ENCODE data around the gene DNAJC30. TPM values are rescaled to one million over a fixed set of nuclear protein-coding genes. Genes with fewer than 3 reads are reported as not detected.

The DNAJC30 gene
- total RNA-seq, 1 donor from 2014 or later, result 1.6 TPM

- no peaks in the 10 kb centered on the region for H3K27me3 ChIP-seq (ENCODE audit: control insufficient read depth in 3 of 3, insufficient read depth in 3 of 3, low read length in 3 of 3)
- H3K9me3 ChIP-seq (ENCODE audit: control insufficient read depth in 3 of 3, low read length in 3 of 3), result no peaks in the 10 kb centered on the region
- H3K27ac ChIP-seq (ENCODE audit: low read depth, low read length), result no peak overlapping the region
Observed at GRCh38 chr7:73712773-73713172, 29.5 kb upstream of the DNAJC30 start.

DNA sequence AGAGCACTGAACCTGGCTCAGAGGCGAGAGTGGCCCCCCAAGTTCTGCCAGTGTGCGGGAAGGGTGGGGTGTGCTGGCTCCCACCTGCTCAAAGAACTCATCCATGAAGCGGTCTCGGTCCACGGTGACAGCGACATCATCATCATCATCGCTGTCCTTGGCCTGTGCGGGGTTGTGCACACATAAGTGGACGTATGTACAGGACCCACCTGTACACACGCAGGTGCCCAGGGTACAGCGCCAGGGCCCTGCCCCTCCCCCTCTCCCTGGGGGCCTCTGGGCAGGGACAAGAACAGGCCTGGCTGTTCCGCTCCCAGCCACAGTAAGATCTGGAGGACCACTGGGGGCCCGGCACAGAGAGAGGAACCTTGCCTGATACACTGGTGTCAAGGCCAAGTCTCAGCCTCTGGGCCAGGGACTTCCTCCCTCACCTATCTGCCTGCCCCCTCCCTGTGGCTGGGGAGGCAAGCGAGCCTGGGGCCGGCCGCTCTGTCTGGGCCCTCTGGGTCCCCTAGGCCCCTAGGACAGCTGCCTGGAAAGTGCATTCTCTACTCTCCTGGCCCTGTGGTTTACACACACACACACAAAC lies 25.8 kb upstream of the DNAJC30 start:
- no peaks in the 10 kb centered on the region for H3K4me1 ChIP-seq (ENCODE audit: control insufficient read depth in 3 of 3, insufficient read depth in 3 of 3, low read length in 3 of 3)
- H3K9ac ChIP-seq (ENCODE audit: low read depth in 1 of 3, low read length in 3 of 3), result no peak overlapping the region
- H3K27me3 ChIP-seq (ENCODE audit: control insufficient read depth in 3 of 3, insufficient read depth in 3 of 3, low read length in 3 of 3), result no peaks in the 10 kb centered on the region

More at GRCh38 chr7:73712773-73713172, 29.5 kb upstream of the DNAJC30 start:
- no peak overlapping the region for H3K9ac ChIP-seq (ENCODE audit: low read depth in 1 of 3, low read length in 3 of 3)
- no peak overlapping the region for H3K4me3 ChIP-seq (ENCODE audit: low read length in 3 of 3)
- peaks cover 3 to 11% (median 6%) of the 10 kb centered on the region in 3 donors for H3K4me1 ChIP-seq (ENCODE audit: control insufficient read depth in 3 of 3, insufficient read depth in 3 of 3, low read length in 3 of 3)
- H3K36me3 ChIP-seq (ENCODE audit: control insufficient read depth in 3 of 3, insufficient read depth in 3 of 3, low read length in 3 of 3), result no peaks in the 10 kb centered on the region

DNA sequence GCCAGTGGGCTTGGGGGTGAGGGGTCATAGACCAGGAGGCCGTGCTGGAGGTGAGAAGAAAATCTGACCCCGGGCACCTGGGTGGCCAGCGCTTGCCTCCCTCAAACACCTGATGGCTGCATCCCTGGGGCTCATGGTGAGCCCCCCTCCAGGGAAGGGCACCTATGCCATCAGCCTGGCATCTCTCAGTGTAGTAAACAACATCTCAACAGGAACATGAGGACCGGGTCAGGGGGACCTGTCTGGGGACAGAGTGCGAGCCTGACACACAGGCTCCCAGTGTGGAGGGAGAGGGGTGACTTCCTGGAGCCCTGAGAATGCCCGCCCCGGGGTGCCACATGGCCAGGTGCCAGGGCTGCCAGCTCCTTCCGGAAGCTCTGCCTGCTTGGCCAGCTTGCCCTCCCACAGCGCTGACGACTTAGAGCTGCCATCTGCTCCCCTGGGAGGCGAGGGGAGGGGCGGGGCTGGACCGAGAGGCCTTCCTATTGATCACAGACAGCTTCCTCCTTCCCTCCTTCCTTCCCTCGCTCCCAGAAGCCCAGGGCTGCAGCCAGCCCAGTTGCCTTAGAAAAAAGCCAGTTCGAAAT lies 23.9 kb upstream of the DNAJC30 start:
- no peak overlapping the region for H3K27ac ChIP-seq (ENCODE audit: low read depth, low read length)
- peaks cover 0 to 2% (median 0%) of the 10 kb centered on the region in 3 donors for H3K36me3 ChIP-seq (ENCODE audit: control insufficient read depth in 3 of 3, insufficient read depth in 3 of 3, low read length in 3 of 3)
- no peaks in the 10 kb centered on the region for H3K4me1 ChIP-seq (ENCODE audit: control insufficient read depth in 3 of 3, insufficient read depth in 3 of 3, low read length in 3 of 3)
- no peak overlapping the region for H3K9ac ChIP-seq (ENCODE audit: low read depth in 1 of 3, low read length in 3 of 3)
- H3K9me3 ChIP-seq (ENCODE audit: control insufficient read depth in 3 of 3, low read length in 3 of 3), result no peaks in the 10 kb centered on the region
- no peak overlapping the region for H3K4me3 ChIP-seq (ENCODE audit: low read length in 3 of 3)
- no peaks in the 10 kb centered on the region for H3K27me3 ChIP-seq (ENCODE audit: control insufficient read depth in 3 of 3, insufficient read depth in 3 of 3, low read length in 3 of 3)

More for the DNA sequence above, 25.8 kb upstream of the DNAJC30 start:
- H3K9me3 ChIP-seq (ENCODE audit: control insufficient read depth in 3 of 3, low read length in 3 of 3), result no peaks in the 10 kb centered on the region
- peaks cover 0 to 2% (median 0%) of the 10 kb centered on the region in 3 donors for H3K36me3 ChIP-seq (ENCODE audit: control insufficient read depth in 3 of 3, insufficient read depth in 3 of 3, low read length in 3 of 3)
- no peak overlapping the region for H3K4me3 ChIP-seq (ENCODE audit: low read length in 3 of 3)
- no peak overlapping the region for H3K27ac ChIP-seq (ENCODE audit: low read depth, low read length)

GRCh38 chr7:73706126-73707044 lies 23.1 kb upstream of the DNAJC30 start:
- no peaks in the 10 kb centered on the region for H3K4me1 ChIP-seq (ENCODE audit: control insufficient read depth in 3 of 3, insufficient read depth in 3 of 3, low read length in 3 of 3)
- H3K27ac ChIP-seq (ENCODE audit: low read depth, low read length), result no peak overlapping the region
- no peak overlapping the region for H3K9ac ChIP-seq (ENCODE audit: low read depth in 1 of 3, low read length in 3 of 3)
- no peaks in the 10 kb centered on the region for H3K27me3 ChIP-seq (ENCODE audit: control insufficient read depth in 3 of 3, insufficient read depth in 3 of 3, low read length in 3 of 3)
- H3K4me3 ChIP-seq (ENCODE audit: low read length in 3 of 3), result no peak overlapping the region
- peaks cover 0 to 2% (median 0%) of the 10 kb centered on the region in 3 donors for H3K36me3 ChIP-seq (ENCODE audit: control insufficient read depth in 3 of 3, insufficient read depth in 3 of 3, low read length in 3 of 3)
- no peaks in the 10 kb centered on the region for H3K9me3 ChIP-seq (ENCODE audit: control insufficient read depth in 3 of 3, low read length in 3 of 3)

- H3K4me3 ChIP-seq (ENCODE audit: low read length in 3 of 3), result no peak overlapping the region
- H3K9me3 ChIP-seq (ENCODE audit: control insufficient read depth in 3 of 3, low read length in 3 of 3), result no peaks in the 10 kb centered on the region
- peaks cover 0 to 2% (median 0%) of the 10 kb centered on the region in 3 donors for H3K36me3 ChIP-seq (ENCODE audit: control insufficient read depth in 3 of 3, insufficient read depth in 3 of 3, low read length in 3 of 3)
- no peaks in the 10 kb centered on the region for H3K4me1 ChIP-seq (ENCODE audit: control insufficient read depth in 3 of 3, insufficient read depth in 3 of 3, low read length in 3 of 3)
- H3K27ac ChIP-seq (ENCODE audit: low read depth, low read length), result no peak overlapping the region
- no peaks in the 10 kb centered on the region for H3K27me3 ChIP-seq (ENCODE audit: control insufficient read depth in 3 of 3, insufficient read depth in 3 of 3, low read length in 3 of 3)
- no peak overlapping the region for H3K9ac ChIP-seq (ENCODE audit: low read depth in 1 of 3, low read length in 3 of 3)
Observed at GRCh38 chr7:73705551-73705920, 22.3 kb upstream of the DNAJC30 start.

GRCh38 chr7:73704640-73705550 lies 21.6 kb upstream of the DNAJC30 start:
- Histone ChIP-seq H3K9me3 (ENCODE audit: control insufficient read depth in 3 of 3, low read length in 3 of 3) (no peaks in the 10 kb centered on the region), H3K9ac (ENCODE audit: low read depth in 1 of 3, low read length in 3 of 3) (no peak overlapping the region), H3K4me3 (ENCODE audit: low read length in 3 of 3) (no peak overlapping the region), H3K4me1 (ENCODE audit: control insufficient read depth in 3 of 3, insufficient read depth in 3 of 3, low read length in 3 of 3) (no peaks in the 10 kb centered on the region), H3K36me3 (ENCODE audit: control insufficient read depth in 3 of 3, insufficient read depth in 3 of 3, low read length in 3 of 3) (peaks cover 0 to 2% (median 0%) of the 10 kb centered on the region in 3 donors), H3K27ac (ENCODE audit: low read depth, low read length) (no peak overlapping the region), H3K27me3 (ENCODE audit: control insufficient read depth in 3 of 3, insufficient read depth in 3 of 3, low read length in 3 of 3) (no peaks in the 10 kb centered on the region)

GRCh38 chr7:73703757-73704639 lies 20.7 kb upstream of the DNAJC30 start:
- Histone ChIP-seq H3K27me3 (ENCODE audit: control insufficient read depth in 3 of 3, insufficient read depth in 3 of 3, low read length in 3 of 3) (no peaks in the 10 kb centered on the region), H3K4me3 (ENCODE audit: low read length in 3 of 3) (no peak overlapping the region), H3K36me3 (ENCODE audit: control insufficient read depth in 3 of 3, insufficient read depth in 3 of 3, low read length in 3 of 3) (peaks cover 3 to 11% (median 4%) of the 10 kb centered on the region in 3 donors), H3K27ac (ENCODE audit: low read depth, low read length) (no peak overlapping the region), H3K4me1 (ENCODE audit: control insufficient read depth in 3 of 3, insufficient read depth in 3 of 3, low read length in 3 of 3) (no peaks in the 10 kb centered on the region), H3K9me3 (ENCODE audit: control insufficient read depth in 3 of 3, low read length in 3 of 3) (no peaks in the 10 kb centered on the region), H3K9ac (ENCODE audit: low read depth in 1 of 3, low read length in 3 of 3) (no peak overlapping the region)

GRCh38 chr7:73703225-73703624 lies 20.0 kb upstream of the DNAJC30 start:
- H3K36me3 ChIP-seq (ENCODE audit: control insufficient read depth in 3 of 3, insufficient read depth in 3 of 3, low read length in 3 of 3), result peaks cover 9 to 17% (median 11%) of the 10 kb centered on the region in 3 donors
- H3K4me1 ChIP-seq (ENCODE audit: control insufficient read depth in 3 of 3, insufficient read depth in 3 of 3, low read length in 3 of 3), result no peaks in the 10 kb centered on the region
- H3K9me3 ChIP-seq (ENCODE audit: control insufficient read depth in 3 of 3, low read length in 3 of 3), result no peaks in the 10 kb centered on the region
- H3K27me3 ChIP-seq (ENCODE audit: control insufficient read depth in 3 of 3, insufficient read depth in 3 of 3, low read length in 3 of 3), result no peaks in the 10 kb centered on the region
- H3K9ac ChIP-seq (ENCODE audit: low read depth in 1 of 3, low read length in 3 of 3), result no peak overlapping the region
- H3K27ac ChIP-seq (ENCODE audit: low read depth, low read length), result no peak overlapping the region
- no peak overlapping the region for H3K4me3 ChIP-seq (ENCODE audit: low read length in 3 of 3)

DNA sequence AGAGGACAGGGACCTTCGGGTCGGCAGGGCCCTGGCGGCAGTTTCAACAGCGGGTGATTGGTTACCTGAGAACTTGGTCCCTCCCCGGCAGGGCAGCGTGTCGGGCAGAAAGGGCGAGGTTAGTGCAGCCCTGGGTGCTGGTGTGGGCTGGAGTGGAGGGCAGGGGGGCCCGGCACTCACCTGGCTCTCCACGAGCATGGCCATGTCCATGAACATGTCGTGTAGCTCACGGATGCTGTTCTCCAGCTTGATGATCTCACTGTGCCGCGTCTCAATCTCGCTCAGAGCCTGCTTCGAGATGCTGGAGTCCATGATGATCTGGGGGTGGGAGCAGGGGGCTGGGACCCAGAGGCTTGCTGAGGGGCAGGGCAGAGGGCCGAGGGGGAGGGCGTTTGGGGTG lies 19.4 kb upstream of the DNAJC30 start:
- Histone ChIP-seq H3K27ac (ENCODE audit: low read depth, low read length) (no peak overlapping the region), H3K36me3 (ENCODE audit: control insufficient read depth in 3 of 3, insufficient read depth in 3 of 3, low read length in 3 of 3) (peaks cover 10 to 17% (median 16%) of the 10 kb centered on the region in 3 donors), H3K9ac (ENCODE audit: low read depth in 1 of 3, low read length in 3 of 3) (no peak overlapping the region), H3K4me3 (ENCODE audit: low read length in 3 of 3) (no peak overlapping the region), H3K27me3 (ENCODE audit: control insufficient read depth in 3 of 3, insufficient read depth in 3 of 3, low read length in 3 of 3) (no peaks in the 10 kb centered on the region), H3K4me1 (ENCODE audit: control insufficient read depth in 3 of 3, insufficient read depth in 3 of 3, low read length in 3 of 3) (no peaks in the 10 kb centered on the region), H3K9me3 (ENCODE audit: control insufficient read depth in 3 of 3, low read length in 3 of 3) (no peaks in the 10 kb centered on the region)
